ENCODE measurements around the gene SHISA7. TPM values are rescaled to one million over a fixed set of nuclear protein-coding genes. Genes with fewer than 3 reads are reported as not detected.
A peak's percentile ranks its signal among the peaks of the same experiment; 100 is the strongest.
"Not testable (repeated sequence)": the region's sequence is repeated elsewhere in the genome, so short reads cannot be mapped to it uniquely, and the experiment has no call there.

The SHISA7 gene
- total RNA-seq, 1 experiment from 2014 or later, result not detected

DNA sequence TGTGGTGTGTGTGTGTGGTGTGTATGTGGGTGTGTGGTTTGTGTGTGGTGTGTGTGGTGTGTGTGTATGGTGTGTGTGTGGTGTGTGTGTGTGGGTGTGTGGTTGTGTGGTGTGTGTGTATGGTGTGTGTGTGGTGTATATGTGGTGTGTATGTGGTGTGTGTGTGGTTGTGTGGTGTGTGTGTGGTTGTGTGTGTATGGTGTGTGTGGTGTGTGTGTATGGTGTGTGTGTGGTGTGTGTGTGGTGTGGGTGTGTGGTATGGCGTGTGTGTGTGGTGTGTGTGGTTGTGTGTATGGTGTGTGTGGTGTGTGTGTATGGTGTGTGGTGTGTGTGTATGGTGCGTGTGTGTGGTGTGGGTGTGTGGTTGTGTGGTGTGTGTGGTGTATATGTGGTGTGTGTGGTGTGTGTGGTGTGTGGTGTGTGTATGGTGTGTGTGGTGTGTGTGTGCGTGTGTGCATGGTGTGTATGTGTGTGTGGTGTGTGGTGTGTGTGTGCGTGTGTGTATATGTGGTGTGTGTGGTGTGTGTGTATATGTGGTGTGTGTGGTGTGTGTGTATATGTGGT lies 8.7 kb downstream of the SHISA7 start:
- no peak for DNase-seq (ENCODE audit: low read depth)
- in situ Hi-C loops (cut with HindIII; ENCODE audit: low pct_unique_long_range_greater_than_20kb, low sequenced_read_pairs), result no loop called here

DNA sequence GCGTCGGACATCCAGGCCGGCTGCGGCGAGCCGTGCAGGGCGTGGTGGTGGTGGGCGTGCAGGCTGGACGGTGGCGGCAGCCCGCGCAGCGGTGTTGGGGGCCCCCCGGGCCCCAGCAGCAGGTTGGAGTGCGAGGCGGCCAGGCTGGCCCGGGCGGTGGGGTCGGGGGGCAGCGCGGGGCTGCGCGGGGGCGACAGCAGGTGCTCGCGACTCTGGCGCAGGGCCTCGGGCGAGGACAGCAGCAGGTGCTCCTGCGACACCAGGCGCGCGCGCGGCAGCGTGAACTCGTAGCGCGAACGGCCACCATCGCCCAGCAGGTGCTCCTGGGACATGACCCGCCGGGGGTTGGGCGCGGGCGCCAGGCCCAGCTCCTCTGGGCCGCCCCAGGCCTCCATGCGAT lies 9.8 kb downstream of the SHISA7 start:
- in situ Hi-C loops (cut with HindIII; ENCODE audit: low pct_unique_long_range_greater_than_20kb, low sequenced_read_pairs), result no loop called here
- DNase-seq (ENCODE audit: low read depth), result no peak

DNA sequence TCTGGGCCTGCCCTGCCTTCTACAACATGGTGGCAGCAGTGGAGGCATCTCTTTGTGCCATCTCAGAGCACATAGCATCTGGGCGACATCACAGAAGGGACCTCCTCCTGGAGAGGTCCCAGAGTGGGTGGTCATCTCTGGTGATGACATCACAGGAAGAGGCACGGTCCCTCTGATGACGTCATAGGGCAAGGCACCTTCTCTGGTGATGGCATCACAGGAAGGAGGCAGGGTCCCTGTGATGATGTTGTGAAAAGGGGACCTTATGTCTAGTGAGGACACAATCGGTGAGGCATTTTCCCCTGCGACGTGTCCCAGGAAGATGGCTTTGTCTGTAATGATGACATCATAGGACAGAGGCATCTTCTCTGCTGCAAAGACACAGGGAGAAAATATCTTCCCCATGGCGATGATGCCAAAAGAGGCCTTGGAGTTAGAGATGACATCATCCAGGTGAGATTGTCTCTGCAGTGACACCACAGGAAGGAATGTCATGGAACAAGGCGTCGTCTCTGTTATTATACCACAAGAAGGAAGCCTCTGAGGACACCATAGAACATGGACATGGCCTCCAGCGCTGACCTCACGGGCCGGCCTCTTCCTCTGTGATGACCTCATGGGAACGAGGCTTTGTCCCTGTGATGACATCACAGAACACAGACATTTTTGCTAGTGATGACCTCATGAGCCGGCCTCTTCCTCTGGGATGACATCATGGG lies 10.7 kb downstream of the SHISA7 start:
- in situ Hi-C loops (cut with HindIII; ENCODE audit: low pct_unique_long_range_greater_than_20kb, low sequenced_read_pairs), result no loop called here
- no peak for DNase-seq (ENCODE audit: low read depth)

- no peak for DNase-seq (ENCODE audit: low read depth)
- in situ Hi-C loops (cut with HindIII; ENCODE audit: low pct_unique_long_range_greater_than_20kb, low sequenced_read_pairs), result no loop called here
These were observed 11.9 kb downstream of the SHISA7 start for GRCh38 chr19:55431183-55431582.

DNA sequence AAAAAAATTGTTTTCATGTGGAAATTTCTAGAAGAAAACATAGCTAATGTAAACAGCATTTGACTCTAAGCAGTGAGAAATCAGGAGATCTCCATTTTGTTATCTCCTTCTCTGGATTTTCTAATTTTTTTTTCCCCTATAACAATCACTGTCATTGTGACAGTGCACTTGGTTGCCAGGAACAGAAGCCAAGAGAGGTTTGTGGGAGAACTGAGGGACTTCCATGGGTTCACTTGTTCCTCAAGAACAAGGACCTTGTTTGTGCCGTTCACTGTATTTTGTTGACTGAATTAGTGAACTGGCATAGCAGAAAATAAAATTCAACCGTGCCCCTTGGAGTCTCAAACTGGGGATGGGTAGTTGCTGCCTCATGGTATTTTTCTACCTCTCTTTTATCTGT lies 17.1 kb downstream of the SHISA7 start:
- no peak for DNase-seq (ENCODE audit: low read depth)
- in situ Hi-C loops (cut with HindIII; ENCODE audit: low pct_unique_long_range_greater_than_20kb, low sequenced_read_pairs), result no loop called here

- no peak for DNase-seq (ENCODE audit: low read depth)
- in situ Hi-C loops (cut with HindIII; ENCODE audit: low pct_unique_long_range_greater_than_20kb, low sequenced_read_pairs), result no loop called here
These were observed 18.6 kb downstream of the SHISA7 start for GRCh38 chr19:55424518-55424917.

DNA sequence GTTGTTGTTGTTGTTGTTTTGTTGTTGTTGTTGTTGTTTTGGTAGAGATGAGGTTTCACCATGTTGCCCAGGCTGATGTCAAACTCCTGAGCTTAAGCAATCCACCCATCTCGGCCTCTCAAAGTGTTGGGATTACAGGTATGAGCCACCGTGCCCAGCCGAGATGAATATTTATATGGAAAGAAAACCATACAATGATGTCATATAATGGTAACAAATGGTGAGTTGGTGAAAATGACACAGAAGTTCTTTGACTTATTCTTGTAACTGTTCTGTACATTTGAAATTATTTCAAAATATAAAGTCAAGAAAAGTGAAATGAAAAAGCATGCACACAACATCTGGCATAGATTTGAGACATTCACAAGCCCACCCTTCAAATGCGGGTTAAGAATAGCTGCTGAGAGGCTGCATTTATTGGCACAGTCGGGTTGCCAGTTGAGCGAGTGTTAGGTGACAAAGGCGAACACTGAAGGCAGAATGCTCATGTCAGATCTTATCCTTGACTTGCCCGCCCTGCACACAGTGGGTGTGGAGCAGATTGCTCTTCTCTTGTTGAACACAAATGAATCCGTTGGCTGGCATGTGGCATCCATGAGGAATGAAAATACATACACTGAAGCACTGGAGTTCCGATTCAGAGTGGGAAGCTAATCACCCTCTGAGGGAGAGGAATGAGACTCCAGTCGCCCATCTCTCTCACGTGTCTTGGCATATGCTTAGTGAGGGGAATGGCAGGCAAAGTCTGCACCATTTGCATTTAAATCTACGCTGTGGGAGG lies 19.7 kb downstream of the SHISA7 start:
- no peak for DNase-seq (ENCODE audit: low read depth)
- in situ Hi-C loops (cut with HindIII; ENCODE audit: low pct_unique_long_range_greater_than_20kb, low sequenced_read_pairs), result no loop called here

GRCh38 chr19:55421281-55421680 lies 21.8 kb downstream of the SHISA7 start:
- DNase-seq (ENCODE audit: low read depth); in situ Hi-C loops (cut with HindIII; ENCODE audit: low pct_unique_long_range_greater_than_20kb, low sequenced_read_pairs): not testable (repeated sequence)

GRCh38 chr19:55419624-55420236 lies 23.4 kb downstream of the SHISA7 start:
- in situ Hi-C loops (cut with HindIII; ENCODE audit: low pct_unique_long_range_greater_than_20kb, low sequenced_read_pairs), result loop anchor here (10.0 kb wide), 1 partner anchor 245 kb away; no protein-coding TSS in a partner anchor
- no peak for DNase-seq (ENCODE audit: low read depth)

GRCh38 chr19:55419103-55419502 lies 24.0 kb downstream of the SHISA7 start:
- DNase-seq (ENCODE audit: low read depth), result no peak
- in situ Hi-C loops (cut with HindIII; ENCODE audit: low pct_unique_long_range_greater_than_20kb, low sequenced_read_pairs), result loop anchor here (10.0 kb wide), 1 partner anchor 244 kb away; no protein-coding TSS in a partner anchor

- DNase-seq (ENCODE audit: low read depth), result peak; percentile 64
- in situ Hi-C loops (cut with HindIII; ENCODE audit: low pct_unique_long_range_greater_than_20kb, low sequenced_read_pairs), result loop anchor here (10.0 kb wide), 1 partner anchor 243 kb away; no protein-coding TSS in a partner anchor
These were observed 24.9 kb downstream of the SHISA7 start for GRCh38 chr19:55418185-55418584.

- no peak for DNase-seq (ENCODE audit: low read depth)
- in situ Hi-C loops (cut with HindIII; ENCODE audit: low pct_unique_long_range_greater_than_20kb, low sequenced_read_pairs), result loop anchor here (10.0 kb wide), 1 partner anchor 235 kb away; no protein-coding TSS in a partner anchor
These were observed 32.9 kb downstream of the SHISA7 start for GRCh38 chr19:55410168-55410567.

DNA sequence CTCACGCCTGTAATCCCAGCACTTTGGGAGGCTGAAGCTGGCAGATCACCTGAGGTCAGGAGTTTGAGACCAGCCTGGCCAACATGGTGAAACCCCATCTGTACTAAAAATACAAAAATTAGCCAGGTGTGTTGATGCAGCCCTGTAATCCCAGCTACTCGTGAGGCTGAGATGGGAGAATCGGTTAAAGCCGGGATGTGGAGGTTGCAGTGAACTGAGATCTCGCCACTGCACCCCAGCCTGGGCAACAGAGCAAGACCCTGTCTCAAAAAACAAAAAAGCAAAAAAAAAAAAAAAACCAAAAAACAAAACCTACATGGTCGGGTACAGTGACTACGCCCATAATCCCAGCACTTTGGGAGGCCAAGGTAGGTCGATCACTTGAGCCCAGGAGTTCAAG lies 33.9 kb downstream of the SHISA7 start:
- in situ Hi-C loops (cut with HindIII; ENCODE audit: low pct_unique_long_range_greater_than_20kb, low sequenced_read_pairs); DNase-seq (ENCODE audit: low read depth): not testable (repeated sequence)

DNA sequence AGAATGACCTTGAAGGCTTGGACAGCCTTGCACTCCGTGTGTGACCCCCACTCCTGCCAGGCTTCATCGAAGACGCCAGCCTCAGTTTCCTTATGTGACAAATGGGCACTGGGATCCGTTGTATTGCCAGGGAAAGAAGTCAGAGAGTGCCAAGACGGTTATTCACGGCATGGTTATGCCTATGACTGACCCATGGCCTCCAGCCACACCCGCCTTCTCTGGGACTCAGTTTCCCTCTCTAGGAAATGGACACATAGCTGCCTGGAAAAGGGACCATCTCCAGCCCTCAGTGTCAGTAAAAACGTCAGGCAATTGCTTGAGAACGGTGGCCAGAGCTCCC lies 34.6 kb downstream of the SHISA7 start:
- no peak for DNase-seq (ENCODE audit: low read depth)

DNA sequence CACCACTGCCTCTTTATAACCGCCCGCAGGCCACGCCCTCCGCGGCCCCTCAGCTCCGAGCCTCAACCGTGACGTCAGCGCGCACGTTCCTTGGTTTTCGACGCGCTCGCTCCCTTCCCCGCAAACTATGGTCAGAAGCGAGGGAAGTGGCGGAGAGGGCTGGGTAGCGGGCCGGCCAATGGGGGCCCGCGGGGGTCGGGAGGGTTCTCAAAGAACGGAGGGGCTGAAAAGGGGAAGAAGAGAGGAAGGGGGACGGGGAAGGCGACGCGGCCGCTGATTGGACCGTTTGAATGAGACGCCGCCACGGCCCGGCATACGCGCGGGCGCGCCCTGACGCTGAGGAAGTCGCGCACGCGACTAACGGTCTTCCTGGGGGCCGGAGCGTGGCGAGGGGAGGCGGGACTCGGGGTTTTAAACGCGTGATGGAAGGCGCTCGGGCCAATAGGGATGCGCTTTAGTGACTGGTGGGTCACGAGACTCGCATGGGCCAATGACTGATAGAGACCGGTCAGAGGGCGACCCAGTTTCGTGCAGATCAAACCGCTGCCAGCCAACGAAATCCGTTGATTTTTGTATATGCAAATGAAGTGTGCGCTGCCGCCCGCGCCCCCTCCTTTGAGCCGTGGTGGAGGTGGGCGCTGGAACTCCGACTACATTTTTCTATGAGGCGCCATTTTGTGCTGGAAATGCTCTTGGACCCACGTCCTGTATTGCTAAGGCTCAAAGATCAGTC lies 35.1 kb downstream of the SHISA7 start:
- in situ Hi-C loops (cut with HindIII; ENCODE audit: low pct_unique_long_range_greater_than_20kb, low sequenced_read_pairs), result no loop called here
- DNase-seq (ENCODE audit: low read depth), result peak; percentile 100

More for the DNA sequence above, 34.6 kb downstream of the SHISA7 start:
- in situ Hi-C loops (cut with HindIII; ENCODE audit: low pct_unique_long_range_greater_than_20kb, low sequenced_read_pairs), result no loop called here

- in situ Hi-C loops (cut with HindIII; ENCODE audit: low pct_unique_long_range_greater_than_20kb, low sequenced_read_pairs); DNase-seq (ENCODE audit: low read depth): not testable (repeated sequence)
These were observed 35.6 kb downstream of the SHISA7 start, which contains the start of gene UBE2S for GRCh38 chr19:55407550-55407799. UBE2S (minus strand) TSS chr19:55407788; CDS start chr19:55407589, 199 bp downstream.

GRCh38 chr19:55406826-55407549 lies 36.1 kb downstream of the SHISA7 start:
- in situ Hi-C loops (cut with HindIII; ENCODE audit: low pct_unique_long_range_greater_than_20kb, low sequenced_read_pairs), result no loop called here
- no peak for DNase-seq (ENCODE audit: low read depth)

Data from Caki2 (cell line).